GM20000 (cell line): Measurements from ENCODE around the gene NDUFS4.
"Not testable (repeated sequence)": the region's sequence is repeated elsewhere in the genome, so short reads cannot be mapped to it uniquely, and the experiment has no call there.

ENCODE experiments used
- DNase-seq: peaks from one replicate; pipeline ENCODE4 v3.0.0; 2012; ENCODE audit warnings: low spot score
- CTCF ChIP-seq: IDR thresholded peaks from 2 replicates; pipeline ENCODE4 v1.5.1; 2012; ENCODE audit warnings: mild to moderate bottlenecking, control low read depth; ENCODE audit errors: extremely low read depth, missing control alignments

Gene NDUFS4

GRCh38 chr5:53560506-53561191, at the start of gene NDUFS4:
NDUFS4 (plus strand) TSS chr5:53560639; CDS start chr5:53560663, 24 bp downstream.
- peak; percentile 64 for DNase-seq
- TF ChIP-seq CTCF, result no peak

- TF ChIP-seq CTCF, result no peak
Observed at GRCh38 chr5:53512539-53512938, 47.9 kb upstream of the NDUFS4 start.

DNA sequence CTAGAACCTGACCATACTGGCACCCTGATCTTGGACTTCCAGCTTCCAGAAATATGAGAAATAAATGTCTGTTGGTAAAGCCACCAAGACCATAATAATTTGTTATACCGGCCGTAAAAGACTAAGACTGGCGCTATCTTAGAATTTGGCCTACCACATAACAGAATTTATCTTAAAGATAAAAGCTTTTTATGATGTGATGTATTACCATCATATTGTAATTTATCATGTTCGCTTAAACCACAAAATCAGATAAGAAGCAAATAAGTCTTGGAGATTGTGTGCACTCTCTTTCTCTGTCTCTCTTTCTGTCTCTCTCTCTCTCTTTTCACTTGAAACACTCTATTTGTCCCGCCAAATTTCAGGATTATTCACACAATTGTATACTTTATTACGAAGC, 44.5 kb upstream of the NDUFS4 start:
- TF ChIP-seq CTCF, result no peak
- DNase-seq, result no peak

More at GRCh38 chr5:53512539-53512938, 47.9 kb upstream of the NDUFS4 start:
- no peak for DNase-seq

GRCh38 chr5:53520813-53521212, 39.6 kb upstream of the NDUFS4 start:
- TF ChIP-seq CTCF, result no peak
- no peak for DNase-seq

GRCh38 chr5:53537711-53538110, 22.7 kb upstream of the NDUFS4 start:
- no peak for DNase-seq
- no peak for TF ChIP-seq CTCF

GRCh38 chr5:53540739-53541138, 19.7 kb upstream of the NDUFS4 start:
- DNase-seq, result not testable (repeated sequence)

- no peak for TF ChIP-seq CTCF
- no peak for DNase-seq
Observed at GRCh38 chr5:53541859-53542258, 18.6 kb upstream of the NDUFS4 start.

DNA sequence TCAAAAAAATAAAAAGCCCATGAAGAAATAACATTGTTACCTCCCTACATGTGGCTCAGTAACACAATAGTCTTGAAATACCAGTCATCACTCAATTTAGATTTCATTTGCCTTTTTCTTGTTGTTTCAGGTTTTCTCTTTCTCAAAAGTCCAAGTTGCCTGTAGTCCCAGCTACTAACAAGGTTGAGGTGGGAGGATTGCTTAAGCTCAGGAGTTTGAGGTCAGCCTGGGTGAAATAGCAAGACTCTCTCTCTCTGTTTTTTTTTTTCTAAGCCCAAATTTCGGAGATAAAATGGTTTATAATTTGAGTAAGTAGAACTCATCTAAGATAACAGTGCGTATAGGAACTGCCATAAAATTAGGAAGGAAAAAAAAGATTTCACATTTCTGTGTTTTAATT, 17.5 kb upstream of the NDUFS4 start:
- no peak for TF ChIP-seq CTCF
- DNase-seq, result no peak
